Prostate gland (tissue), 2 donors: ENCODE measurements around the gene PRIMPOL.

Experiments used
- CTCF ChIP-seq, 4 experiments: fragments of 200-600 bp in 2 of 4; fragments of 450-650 bp in 2 of 4; sonication (generic) in 2 of 4; IDR thresholded peaks; 1 replicate in 3 of 4; 2 replicates in 1 of 4; pipeline ENCODE4 v1.5.1; 2016 to 2019; ENCODE audit warnings: antibody characterized with exemption in 4 of 4, mild to moderate bottlenecking in 2 of 4, moderate library complexity in 2 of 4
- POLR2A ChIP-seq: fragments of 450-650 bp; IDR thresholded peaks from one replicate; pipeline ENCODE4 v1.6.1; 2016; ENCODE audit warnings: antibody characterized with exemption, mild to moderate bottlenecking
- POLR2AphosphoS5 ChIP-seq: sonication (generic); formaldehyde crosslinking; IDR thresholded peaks from one replicate; pipeline ENCODE4 v1.6.1; 2017; ENCODE audit warnings: antibody characterized with exemption

- TF ChIP-seq CTCF (IDR thresholded peaks at IDR 0.05) = no peak
- TF ChIP-seq POLR2AphosphoS5 = no peak
- no peak for TF ChIP-seq POLR2A
Observed at GRCh38 chr4:184732126-184732525, 82.6 kb downstream of the PRIMPOL start.
